HG03066 (cell line): Measurements from ENCODE around the gene PEPD.

Experiments used
- ATAC-seq: cut with Tn5 transposase; IDR thresholded peaks from one replicate; pipeline ENCODE4 v1.9.1; 2021; ENCODE audit warnings: low read depth; ENCODE audit not compliant: unreplicated experiment

The PEPD gene

DNA sequence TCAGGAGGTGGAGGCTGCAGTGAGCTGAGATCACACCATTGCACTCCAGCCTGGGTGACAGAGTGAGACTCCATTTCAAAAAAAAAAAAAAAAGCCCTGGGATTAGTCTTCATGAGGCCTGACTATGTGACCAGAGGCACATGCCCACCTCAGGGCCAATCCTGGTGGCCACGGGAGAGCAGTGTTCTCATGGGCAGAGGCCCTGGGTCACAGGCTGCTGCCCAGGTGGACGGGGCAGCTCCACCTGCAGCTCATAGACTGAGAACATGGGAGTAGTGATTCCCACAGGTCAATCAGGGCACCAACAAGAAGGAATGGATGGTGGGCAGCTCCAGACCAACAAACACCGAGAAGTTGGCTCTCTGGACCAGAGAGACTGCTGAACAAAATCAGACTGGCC lies 26.1 kb upstream of the PEPD start:
- ATAC-seq, result no peak

DNA sequence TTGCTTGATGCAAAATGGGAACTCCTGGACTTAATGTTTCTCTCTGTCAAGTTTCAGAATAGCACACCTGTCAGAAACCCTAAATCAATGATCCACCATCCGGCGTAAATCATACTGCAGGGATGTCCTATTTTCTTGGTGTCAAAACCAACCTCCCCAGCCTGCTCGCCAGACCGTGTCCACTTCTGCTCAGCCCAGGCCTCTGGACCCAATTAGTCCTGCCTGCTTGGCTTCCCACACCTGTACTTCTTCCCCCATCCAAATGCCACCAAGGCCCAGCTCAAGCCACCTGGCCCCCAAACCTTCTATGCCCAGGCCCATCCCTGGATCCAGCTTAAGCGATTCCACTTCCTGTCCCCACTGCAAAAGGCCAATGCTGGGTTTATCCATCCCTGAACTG lies 25.1 kb upstream of the PEPD start:
- no peak for ATAC-seq

DNA sequence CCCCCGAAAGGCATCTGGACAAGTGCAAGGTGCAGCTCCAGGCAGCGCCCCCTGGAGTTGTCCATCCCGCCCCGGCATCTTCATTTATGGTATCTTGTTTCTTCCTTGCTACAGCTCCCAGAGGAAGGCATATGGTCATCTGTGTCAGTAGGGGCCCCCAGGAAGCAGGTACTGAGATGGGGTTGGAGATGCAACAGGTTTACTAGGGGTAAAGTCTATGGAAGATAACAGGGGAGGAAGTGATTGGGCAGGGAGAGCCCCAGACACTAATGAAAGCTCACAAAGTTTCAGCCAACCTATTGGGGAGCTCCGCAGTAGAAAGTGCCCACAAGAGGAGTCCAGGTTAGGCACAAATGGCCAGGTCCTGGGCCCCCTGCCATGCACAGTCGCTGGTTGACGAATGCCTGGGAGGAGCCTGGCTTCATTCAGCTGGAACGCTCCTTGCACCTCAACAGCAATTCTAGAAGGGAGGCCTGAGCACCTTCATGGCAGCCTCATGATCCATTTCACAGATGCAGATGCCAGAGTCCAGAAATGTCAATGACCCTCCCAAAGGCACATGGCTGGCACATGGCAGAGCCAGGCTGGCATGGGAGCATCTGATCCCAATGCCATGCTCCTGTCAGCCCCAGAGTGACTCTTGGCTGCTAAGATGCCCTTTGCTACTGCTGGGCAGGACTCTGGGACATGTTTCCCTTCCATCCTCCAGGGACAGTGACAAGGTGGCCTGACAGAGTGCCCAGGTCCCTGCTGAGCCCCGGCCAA lies 23.8 kb upstream of the PEPD start:
- ATAC-seq, result no peak

DNA sequence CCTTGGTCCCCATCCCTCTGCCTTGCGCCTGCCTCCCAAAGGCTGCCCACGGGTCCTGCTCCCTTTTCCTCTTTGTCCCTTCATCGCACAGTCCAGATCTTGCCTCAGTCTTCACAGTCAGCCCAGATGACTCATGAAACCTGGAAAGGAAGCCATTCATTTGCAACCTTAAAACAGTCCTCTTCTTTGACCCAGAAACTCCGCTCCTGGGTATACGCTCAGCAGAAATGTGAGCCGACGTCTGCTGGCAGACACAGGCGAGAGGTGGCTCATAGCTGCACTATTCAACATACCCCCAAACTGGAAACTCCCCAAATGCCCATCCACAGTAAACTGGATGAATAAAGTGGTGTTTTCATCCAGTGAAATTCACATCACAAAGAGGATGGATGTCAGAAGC lies 13.6 kb upstream of the PEPD start:
- ATAC-seq, result no peak

DNA sequence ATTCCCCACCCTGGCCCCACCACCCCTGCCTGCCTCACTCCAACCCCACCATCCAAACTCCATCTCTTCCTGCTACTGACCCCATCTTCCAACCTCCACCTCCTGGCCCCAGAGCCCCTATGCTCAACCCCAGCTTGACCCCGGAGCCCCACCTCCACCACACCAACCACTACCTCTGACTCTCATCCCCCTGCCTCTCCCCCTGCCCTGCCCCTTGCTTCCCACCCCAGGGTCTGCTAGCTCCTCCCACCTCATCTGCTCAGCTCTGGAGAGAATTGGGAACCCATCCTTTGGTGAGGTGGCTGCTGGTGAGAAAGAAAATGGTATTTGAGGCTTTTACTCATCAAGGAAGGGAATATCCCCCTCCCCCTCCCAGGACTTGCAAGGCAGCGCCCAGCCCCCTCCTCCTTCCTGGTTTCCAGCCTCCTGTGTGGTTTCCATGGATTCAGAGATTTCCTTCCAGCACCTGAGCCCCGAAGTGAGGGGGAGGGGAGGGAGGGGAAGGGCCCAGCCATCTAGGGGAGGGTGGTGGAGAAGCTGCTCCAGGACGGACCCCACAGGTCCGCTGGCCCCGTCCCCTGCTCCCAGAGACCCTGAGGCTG lies 11.4 kb upstream of the PEPD start:
- no peak for ATAC-seq

DNA sequence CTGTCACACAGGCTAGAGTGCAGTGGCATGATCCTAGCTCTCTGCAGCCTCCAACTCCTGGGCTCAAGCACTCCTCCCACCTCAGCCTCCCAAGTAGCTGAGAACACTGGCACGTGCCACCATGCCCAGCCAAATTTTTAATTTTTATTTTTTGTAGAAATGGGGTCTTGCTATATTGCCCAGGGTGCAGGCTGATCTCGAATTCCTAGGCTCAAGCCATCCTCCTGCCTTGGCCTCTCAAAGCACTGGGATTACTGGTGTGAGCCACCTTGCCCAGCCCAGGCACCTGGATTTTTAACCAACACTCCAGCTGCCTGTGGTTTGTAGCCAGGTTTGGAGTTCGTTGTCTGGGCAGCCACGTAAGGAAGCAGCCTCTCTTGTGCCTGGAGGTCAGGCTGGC lies 9.3 kb upstream of the PEPD start:
- no peak for ATAC-seq

DNA sequence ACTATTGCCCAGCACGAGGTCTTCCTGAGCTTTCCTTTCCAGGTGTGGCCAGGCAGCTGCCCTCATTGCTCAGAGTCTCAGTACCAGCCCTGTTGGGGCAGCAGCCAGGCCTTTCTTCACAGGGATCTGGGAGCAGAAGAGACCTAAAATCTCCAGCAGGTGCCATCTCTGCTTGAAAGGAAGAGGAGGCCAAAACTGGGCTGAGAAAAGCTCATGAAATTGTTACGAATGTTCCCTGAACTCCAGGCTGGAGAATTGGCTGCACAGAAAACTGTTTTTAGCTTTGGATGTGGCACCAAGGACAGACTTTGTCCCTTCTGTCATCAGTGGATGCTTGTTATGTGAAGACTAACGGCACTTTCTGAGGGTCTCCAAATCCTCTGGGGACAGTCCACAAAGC lies 8.7 kb upstream of the PEPD start:
- ATAC-seq, result no peak

DNA sequence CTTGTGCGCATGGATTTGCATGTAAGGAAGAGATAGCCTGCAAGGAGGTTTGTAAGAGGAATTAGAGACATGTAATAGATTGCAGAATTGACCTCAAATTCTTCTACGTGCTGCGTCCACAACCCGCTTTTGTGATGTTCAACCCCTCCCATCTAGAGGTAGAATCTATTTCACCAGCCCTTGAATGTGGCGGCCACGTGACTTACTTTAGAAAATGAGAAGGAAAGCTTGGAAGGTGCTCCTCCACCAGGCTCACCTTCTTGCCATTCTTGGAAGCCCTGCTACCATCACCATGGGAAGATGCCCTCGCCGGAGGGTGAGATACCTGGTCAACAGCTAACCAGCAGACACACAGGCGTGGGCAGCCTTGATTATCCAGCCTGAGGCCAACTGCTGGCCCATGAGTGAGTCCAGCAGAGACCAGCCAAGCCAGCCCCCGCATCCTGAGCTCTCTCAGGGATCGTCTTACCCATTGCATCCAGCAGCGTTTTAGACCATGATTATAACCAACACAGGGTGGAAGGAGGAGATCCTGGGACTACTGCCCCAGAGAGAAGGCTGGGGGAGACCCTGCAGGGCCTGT lies 7.6 kb upstream of the PEPD start:
- no peak for ATAC-seq

DNA sequence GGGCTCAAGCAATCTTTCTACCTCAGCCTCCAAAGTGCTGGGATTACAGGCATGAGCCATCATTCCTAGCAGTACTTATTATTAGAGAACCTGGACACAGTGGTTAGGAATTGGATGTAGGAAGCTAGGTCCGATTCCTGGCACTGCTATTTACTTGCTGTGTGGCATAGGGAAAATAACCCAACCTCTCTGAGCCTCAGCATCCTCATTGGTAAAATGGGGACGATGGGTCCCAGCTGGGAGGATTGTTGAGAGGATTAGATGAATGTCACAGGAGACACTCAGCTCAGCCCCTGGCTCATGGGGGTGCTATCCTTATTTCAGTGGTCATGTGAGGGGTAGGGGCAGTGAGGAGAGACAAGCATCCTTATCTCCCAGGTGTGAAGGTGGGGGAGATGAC lies 6.8 kb upstream of the PEPD start:
- ATAC-seq, result no peak

DNA sequence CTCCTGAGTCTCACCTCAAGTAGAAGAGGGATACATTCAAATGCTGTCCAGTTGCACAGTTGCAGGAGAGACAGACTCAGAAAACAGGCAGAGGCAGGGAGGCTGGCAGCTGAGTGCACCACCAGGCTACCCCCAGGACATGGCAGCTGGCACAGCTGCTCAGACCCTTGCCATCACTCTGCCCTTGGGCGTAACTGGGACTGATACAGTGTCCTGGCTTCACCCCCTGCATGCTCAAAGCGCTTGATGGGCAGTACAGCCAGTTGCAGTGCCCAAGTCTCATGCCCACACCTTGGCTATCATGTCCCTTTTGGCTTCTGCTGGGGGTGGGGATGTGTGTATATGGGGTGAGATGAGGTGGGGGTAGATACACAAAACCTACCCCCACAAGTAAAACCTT lies 5.5 kb upstream of the PEPD start:
- ATAC-seq, result no peak

DNA sequence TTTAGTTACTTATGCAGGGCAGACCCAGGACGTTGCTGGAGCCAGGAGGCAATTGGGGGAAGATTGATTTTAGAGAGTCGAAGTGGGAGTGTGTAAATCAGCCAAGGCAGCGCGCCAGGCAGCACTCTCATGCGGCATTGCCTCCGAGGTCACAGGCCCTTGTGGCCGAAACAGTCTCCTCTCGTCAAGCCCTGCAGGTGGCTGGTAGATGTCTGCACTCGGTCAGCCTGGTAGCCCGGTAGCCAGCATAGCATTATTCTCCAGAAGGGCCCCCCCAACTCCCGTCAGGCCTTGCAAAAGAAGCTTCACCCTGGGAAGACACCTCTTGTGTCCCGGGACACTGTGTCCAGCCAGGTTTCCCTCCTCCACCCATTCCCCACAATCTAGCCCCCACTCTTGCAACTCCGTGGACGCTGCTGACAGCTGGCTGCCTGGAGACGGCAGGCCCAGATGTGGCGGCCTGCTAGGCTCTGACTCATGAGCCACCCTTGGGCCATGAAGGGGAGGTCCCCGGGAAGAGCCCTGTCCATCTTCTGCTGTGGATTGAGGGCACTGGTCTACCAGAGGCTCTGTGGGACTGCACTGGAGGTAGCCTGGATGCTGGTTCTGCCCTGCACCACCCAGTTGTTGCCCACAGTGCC lies 2.6 kb upstream of the PEPD start:
- ATAC-seq, result no peak

DNA sequence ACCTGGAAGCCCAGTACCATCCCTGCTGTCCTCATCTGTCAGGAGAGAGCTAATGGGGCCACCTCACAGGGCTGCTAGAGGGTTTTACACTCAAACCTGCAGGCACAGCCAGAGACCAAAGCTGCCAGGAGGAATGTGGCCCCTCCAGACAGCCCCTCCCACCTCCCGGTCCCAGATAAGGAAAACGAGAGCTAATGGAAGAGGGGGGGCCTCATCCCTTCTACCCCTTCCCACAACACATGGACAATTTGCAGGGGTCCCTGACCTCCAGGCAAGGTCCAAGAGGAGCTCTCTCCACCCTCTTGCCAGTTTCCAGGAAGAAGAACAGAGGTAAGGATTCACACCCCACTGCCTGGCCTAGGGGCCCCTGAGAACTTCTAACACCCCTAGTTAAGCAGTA lies 1.6 kb upstream of the PEPD start:
- ATAC-seq, result no peak

DNA sequence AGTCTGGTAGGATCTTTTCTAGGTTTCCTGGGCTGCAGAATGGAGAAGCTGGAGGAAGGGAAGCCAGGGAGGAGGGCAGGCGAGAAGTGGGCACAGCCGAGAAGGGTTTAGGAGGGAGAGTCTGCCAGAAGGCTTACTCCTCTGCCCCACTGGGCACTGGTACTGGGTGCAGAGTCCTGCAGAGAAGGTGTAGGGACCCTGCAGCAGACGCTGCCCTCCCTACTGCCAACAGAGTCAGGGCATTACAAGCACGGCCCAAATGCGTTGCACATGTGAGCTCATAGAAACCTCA lies 726 bp upstream of the PEPD start:
- ATAC-seq, result no peak

DNA sequence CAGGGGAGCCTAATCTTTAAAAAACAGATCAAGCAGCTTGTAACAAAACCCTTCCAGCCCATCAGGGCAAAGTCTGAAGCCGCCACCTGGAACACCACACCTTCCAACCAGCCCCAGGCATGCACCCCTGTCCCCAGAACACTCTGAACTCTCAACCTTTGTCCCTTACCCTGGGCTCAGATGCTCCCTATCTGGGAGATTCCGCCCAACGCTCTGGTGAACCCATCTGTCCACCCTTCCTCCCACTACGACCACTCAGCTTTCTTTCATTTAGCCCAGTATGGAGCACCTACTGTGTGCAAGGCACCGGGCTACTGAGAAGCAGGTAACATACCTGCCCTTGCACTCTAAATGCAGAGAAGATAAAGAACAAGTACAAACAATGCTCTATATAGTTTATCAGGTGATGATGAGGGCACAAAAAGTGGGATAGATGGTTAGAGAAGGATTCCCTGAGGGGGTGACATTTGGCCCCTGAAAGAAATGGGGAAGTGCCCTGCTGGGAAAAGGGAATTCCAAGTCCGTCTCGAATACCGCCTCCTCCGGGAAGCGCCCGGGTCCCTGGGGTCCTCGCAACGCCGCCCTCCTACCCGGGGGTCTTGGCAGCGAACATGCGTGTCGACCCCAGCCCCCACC lies 629 bp downstream of the PEPD start:
- ATAC-seq, result no peak

DNA sequence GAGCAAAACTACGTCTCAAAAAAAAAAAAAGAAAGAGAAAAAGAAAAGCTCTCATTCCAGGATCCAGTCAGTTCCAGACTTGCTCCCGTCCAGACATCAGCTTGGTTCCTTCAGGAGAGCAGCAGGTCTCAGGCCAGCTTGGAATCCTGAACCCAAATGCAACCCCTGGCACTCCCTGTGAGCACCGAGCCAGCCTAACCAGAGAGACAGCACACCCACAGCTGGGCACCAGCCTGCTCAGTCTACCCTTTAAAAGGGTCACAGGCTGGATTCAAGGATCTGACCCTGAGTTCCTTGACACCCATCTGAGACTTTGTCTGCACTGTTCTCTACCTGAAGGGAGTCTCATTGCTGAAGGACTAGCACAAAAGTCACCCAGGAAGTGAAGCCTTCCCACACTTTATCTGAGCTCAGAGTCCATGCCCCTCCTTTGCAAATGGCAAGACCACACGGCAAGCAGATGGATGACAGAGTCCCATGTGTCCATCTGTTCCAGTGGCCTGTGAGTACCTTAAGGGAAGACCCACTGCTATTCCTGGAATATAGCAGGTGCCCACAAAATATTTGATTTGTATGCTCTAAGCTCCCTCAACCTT lies 1.4 kb downstream of the PEPD start:
- ATAC-seq, result no peak

DNA sequence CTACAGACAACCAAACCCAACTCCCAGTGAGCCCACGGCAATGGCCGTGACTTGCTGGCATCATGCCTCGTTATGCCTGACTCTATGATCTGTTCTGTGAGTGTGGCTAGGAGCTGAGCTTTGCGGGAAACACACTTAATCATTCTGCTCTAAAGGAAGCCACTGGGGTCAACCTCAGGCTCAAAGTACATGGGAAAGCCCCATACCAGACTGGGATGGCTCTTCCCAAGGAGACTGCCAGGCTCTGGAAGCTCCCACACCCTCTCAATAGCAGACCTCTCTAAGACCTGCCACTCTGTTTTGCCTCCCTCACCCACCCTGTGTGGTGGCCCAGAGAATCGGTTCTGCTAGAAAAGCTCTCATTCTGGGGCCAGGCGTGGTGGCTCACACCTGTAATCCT lies 2.2 kb downstream of the PEPD start:
- ATAC-seq, result no peak

DNA sequence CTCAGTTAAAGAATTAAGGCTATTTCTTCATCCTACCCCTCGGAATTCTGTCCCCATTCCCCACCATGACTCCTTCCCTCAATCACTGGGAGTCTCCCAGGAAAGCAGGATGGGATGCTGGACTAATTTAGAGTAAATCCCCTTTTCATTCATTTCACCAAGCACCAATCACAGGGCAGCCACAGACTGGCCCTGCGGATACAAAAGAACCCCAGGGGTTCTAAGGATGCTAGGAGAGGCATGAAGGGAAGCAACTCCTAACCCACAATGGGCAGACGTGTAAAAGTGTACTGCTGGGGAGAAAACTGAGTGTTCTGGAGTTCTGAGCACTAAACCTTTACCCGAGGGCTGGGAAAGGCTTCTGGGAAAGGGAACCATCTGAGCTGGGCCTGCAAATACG lies 3.0 kb downstream of the PEPD start:
- ATAC-seq, result no peak

DNA sequence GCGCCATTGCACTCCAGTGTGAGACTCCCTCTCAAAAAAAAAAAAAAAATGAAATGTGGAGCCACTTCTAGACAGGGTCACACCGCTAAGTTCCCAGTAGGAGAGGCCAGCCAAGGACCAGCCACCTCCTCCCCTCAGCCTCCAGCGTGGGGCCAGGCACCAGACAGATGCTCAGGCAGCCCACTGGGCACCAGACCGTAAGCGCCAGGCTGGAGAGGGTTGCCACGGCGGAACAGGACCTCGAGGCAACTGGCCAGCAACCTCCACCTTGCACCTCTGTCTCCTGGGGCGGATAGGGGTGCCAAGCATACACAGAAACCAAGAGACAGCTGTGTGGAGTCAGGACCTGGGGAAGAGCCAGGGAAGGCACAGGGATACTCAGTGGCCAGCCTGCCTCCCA lies 3.7 kb downstream of the PEPD start:
- ATAC-seq, result no peak

DNA sequence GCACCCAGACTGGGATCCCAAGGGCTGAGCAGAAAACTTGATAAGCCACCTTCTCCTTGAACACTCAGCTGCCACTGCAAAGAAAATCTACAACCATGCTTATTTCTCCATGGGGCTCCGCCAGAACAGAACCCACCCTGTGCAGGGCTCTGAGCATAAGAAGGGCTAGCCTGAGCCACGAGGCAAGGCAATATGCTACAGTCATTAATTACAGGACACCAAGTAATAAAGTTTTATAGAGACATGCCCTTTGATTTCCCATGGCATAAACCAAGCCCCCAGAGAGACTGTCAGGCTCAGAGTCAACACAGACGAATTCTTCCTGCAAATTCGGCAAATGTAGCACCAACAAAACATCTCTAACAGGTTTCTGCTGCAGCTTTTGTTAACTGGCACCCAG lies 5.7 kb downstream of the PEPD start:
- no peak for ATAC-seq

DNA sequence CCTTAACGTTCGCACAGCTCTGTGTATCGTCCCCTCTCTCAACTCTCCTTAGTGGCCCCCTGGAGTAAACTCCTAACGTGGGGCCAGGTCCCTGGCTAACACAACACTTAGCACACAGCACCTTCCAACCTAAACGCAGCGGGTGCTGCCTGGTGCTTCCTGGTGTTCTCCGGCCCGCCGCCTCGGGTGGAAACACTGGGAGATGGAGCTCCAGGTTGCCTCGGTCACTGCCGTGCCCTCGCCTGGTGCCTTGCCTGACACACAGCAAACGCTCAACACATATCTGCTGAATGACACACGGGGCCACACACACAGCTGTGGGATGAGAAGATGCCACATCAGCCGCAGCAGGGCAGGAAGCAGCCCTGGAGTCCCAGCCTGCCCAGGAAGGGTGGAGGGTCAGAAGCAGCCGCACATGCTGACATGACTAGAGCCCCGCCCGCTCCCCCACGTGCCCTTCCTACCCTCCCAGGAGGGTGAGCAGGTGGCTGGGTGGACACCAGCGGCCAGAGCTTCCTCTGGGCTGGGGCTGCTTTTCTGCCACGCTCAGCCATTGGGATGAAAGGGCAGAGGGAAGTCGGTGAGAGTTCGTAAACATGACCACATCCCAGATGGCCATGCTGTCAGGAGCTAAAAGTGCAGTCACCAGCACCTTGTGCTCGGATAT lies 6.6 kb downstream of the PEPD start:
- ATAC-seq, result no peak

DNA sequence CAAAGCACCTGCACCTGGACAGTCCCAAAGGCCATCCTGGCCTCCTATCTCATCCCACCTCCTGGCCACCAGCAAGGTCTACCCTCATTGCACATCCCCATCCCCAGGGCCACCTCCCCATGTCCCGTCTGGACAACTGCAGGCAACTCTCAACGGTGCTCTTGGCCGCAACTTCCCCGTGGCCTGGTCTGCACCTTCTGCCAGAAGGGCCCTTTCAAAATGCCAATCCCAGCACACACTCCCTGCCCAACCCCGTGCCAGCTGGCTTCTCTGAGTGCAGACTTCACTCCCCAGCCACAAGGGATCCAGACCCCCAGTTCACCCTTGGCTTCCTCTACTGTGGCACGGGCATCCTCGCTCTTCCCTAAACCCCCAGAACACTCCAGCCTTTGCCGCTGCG lies 8.2 kb downstream of the PEPD start:
- ATAC-seq, result no peak
